Spleen (tissue), 11 donors: ENCODE results near the gene DNAJC1. TPM values are rescaled to one million over a fixed set of nuclear protein-coding genes. Genes with fewer than 3 reads are reported as not detected.

Experiments used
- DNase-seq: peaks from one replicate; pipeline ENCODE4 v3.0.0-alpha.2; 2020
- H3K27ac ChIP-seq, 8 donors: fragments of 200-600 bp; sonication (generic) in 7 of 8; 1 replicate in 4 of 8; 2 replicates in 4 of 8; pipeline versions ENCODE4 v1.5.0 to v1.8.0; 2016 to 2021; ENCODE audit warnings: inconsistent platforms in 4 of 8, mild to moderate bottlenecking in 4 of 8, moderate library complexity in 1 of 8
- H3K27me3 ChIP-seq, 7 donors: fragments of 200-600 bp; sonication (generic) in 6 of 7; replicated peaks in 1 of 7; 1 replicate in 4 of 7; 2 replicates in 3 of 7; pipeline versions ENCODE4 v1.5.0 to v1.8.0; 2016 to 2021; ENCODE audit warnings: inconsistent platforms in 3 of 7, mild to moderate bottlenecking in 1 of 7
- H3K36me3 ChIP-seq, 6 donors: fragments of 200-600 bp; sonication (generic) in 5 of 6; 1 replicate in 4 of 6; 2 replicates in 2 of 6; pipeline versions ENCODE4 v1.5.0 to v1.8.0; 2016 to 2021; ENCODE audit warnings: inconsistent platforms in 2 of 6
- H3K4me1 ChIP-seq, 6 donors: fragments of 200-600 bp; sonication (generic) in 5 of 6; 1 replicate in 3 of 6; 2 replicates in 3 of 6; pipeline versions ENCODE4 v1.5.0 to v1.8.0; 2016 to 2021; ENCODE audit warnings: inconsistent platforms in 3 of 6
- H3K4me3 ChIP-seq, 8 donors: fragments of 200-600 bp; sonication (generic) in 7 of 8; 1 replicate in 4 of 8; 2 replicates in 4 of 8; pipeline versions ENCODE4 v1.5.0 to v1.8.0; 2016 to 2021; ENCODE audit warnings: inconsistent platforms in 4 of 8, mild to moderate bottlenecking in 4 of 8, moderate library complexity in 2 of 8
- H3K9me3 ChIP-seq, 8 donors: fragments of 200-600 bp; sonication (generic) in 7 of 8; 1 replicate in 4 of 8; 2 replicates in 4 of 8; pipeline versions ENCODE4 v1.5.0 to v1.8.0; 2016 to 2021; ENCODE audit warnings: inconsistent platforms in 4 of 8
- POLR2A ChIP-seq, 3 donors: fragments of 450-650 bp; IDR thresholded peaks; one replicate each; pipeline ENCODE4 v1.5.1; 2017; ENCODE audit warnings: antibody characterized with exemption in 3 of 3, mild to moderate bottlenecking in 1 of 3
- POLR2AphosphoS5 ChIP-seq, 3 donors: sonication (generic); formaldehyde crosslinking; IDR thresholded peaks; one replicate each; pipeline ENCODE4 v1.5.1; 2017; ENCODE audit warnings: antibody characterized with exemption in 3 of 3
- WGBS, 5 donors: extraction: QIAGEN DNeasy Blood & Tissue Kit in 3 of 5; methylation state at CpG; one replicate each; pipeline versions ENCODE4 v1.1.5 to v1.1.7; 2013 to 2018; 5-methylcytosine and 5-hydroxymethylcytosine counted together
- intact Hi-C: fragments of 100-400 bp; cut with DNase I; formaldehyde crosslinking; loops from one replicate; pipeline ENCODE4 v1.15.0; 2023; ENCODE audit warnings: low total_unique reads
- polyA plus RNA-seq, 3 donors: library from polyadenylated mRNA; stranded (reverse); fragments of 200-250 nt; gene quantifications; one replicate each; pipeline ENCODE4 v1.2.1, GENCODE V29; 2013
- total RNA-seq, 7 donors: library from RNA; depleted of rRNA in 3 of 7; stranded (reverse); fragments of >200 nt in 3 of 7; fragmentation: NEBNext Ultra II Directional in 4 of 7; extraction: Animal tissue kit (Norgen Biotek cat#: 25700) in 4 of 7; gene quantifications; one replicate each; pipeline versions ENCODE4 v1.1.0 to v1.2.1, GENCODE V29; 2016 to 2021
- TF ChIP-seq, protein P1 (sequence below), 11 experiments: fragments of 200-600 bp in 7 of 11; fragments of 450-650 bp in 4 of 11; sonication (generic) in 4 of 11; IDR thresholded peaks in 8 of 11; conservative IDR thresholded peaks in 3 of 11; 1 replicate in 7 of 11; 2 replicates in 4 of 11; pipeline versions ENCODE4 v1.4.0 to v1.8.0; 2016 to 2021; ENCODE audit warnings: antibody characterized with exemption in 11 of 11, inconsistent platforms in 4 of 11, mild to moderate bottlenecking in 1 of 11
- donor health status: healthy with polysubstance abuse.
- donor health status: DM: no; HTN: no; CAD: no; lungs with moderate emphysema.
- donor health status: DM: no; HTN: no; CAD: no.
- donor health status: Bipolar disorder and iron deficiency.
- donor health status: healthy.
- donor health status: DM: no; HTN: no; CAD: no.
- donor health status: DM: yes; HTN: yes; CAD: no.

The DNAJC1 gene
- total and polyA plus RNA-seq, 10 donors, result 8.1 to 96.4 (median 22.5) TPM

DNA sequence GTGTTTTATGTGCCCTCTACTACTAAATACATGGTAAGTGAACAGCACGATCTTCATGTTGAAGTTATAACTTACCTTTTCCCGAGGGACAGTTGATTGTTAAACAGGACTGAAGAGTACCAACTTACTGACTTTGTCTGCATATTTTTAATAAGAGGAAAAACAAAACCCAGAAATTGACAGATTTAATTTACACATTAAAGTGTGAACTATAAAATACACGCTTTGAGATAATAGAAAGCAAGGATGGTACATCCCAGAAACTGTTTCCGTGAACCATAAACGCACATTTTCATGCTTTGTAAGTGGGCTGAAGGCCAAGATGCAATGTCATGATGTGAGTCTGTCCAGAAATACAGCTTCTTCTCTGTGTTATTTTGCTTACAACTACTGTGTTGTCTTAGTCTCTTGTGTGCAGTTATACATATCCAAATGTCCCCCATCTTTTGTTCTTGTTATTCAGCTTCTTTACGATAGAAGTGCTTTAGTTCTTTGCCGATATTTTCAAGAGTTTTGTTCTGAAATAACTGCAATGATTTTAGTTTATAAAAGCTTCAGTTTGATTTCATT is 279.4 kb downstream of the DNAJC1 start:
- intact Hi-C loops, result no loop called here
- H3K27ac ChIP-seq, result no peak overlapping the region
- TF ChIP-seq, protein P1, sequence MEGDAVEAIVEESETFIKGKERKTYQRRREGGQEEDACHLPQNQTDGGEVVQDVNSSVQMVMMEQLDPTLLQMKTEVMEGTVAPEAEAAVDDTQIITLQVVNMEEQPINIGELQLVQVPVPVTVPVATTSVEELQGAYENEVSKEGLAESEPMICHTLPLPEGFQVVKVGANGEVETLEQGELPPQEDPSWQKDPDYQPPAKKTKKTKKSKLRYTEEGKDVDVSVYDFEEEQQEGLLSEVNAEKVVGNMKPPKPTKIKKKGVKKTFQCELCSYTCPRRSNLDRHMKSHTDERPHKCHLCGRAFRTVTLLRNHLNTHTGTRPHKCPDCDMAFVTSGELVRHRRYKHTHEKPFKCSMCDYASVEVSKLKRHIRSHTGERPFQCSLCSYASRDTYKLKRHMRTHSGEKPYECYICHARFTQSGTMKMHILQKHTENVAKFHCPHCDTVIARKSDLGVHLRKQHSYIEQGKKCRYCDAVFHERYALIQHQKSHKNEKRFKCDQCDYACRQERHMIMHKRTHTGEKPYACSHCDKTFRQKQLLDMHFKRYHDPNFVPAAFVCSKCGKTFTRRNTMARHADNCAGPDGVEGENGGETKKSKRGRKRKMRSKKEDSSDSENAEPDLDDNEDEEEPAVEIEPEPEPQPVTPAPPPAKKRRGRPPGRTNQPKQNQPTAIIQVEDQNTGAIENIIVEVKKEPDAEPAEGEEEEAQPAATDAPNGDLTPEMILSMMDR (IDR thresholded peaks at IDR 0.05 in 8 of 11, conservative IDR thresholded peaks at IDR 0.05 in 3 of 11), result no peak
- TF ChIP-seq POLR2AphosphoS5 (IDR thresholded peaks at IDR 0.05), result no peak
- TF ChIP-seq POLR2A (IDR thresholded peaks at IDR 0.05), result no peak
- H3K4me3 ChIP-seq, result no peak overlapping the region
- no peaks in the 10 kb centered on the region for H3K9me3 ChIP-seq
- peaks cover 0 to 51% (median 0%) of the 10 kb centered on the region in 6 donors for H3K36me3 ChIP-seq
- H3K27me3 ChIP-seq, result no peaks in the 10 kb centered on the region
- DNase-seq, result no peak
- peaks cover 0 to 29% (median 15%) of the 10 kb centered on the region in 6 donors for H3K4me1 ChIP-seq
- WGBS, 5 donors, result 67 to 81% (median 74%) methylated on average over 7 of the region's 7 CpGs

DNA sequence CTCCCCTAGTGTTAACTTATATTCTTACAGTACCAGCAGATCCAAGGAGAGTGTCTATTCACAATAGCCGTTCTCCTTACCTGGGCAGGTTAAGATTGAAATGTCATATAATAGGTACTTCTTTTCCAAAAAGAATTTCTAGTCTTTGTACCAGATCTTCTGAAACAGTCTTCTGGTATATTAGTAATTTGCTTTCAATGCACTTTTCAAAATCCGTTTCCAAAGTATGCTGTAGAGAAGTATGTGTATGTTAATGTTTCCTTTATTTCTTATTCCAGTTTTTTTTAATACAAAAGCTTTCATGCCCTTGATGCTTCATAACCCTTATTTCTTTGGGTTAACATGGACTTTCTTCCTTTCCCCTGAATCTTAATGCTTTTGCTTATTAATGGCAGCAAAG is 281.3 kb downstream of the DNAJC1 start:
- intact Hi-C loops, result no loop called here
- Histone ChIP-seq H3K4me3 (no peak overlapping the region), H3K36me3 (peaks cover 0 to 41% (median 0%) of the 10 kb centered on the region in 6 donors), H3K27ac (no peak overlapping the region), H3K4me1 (peaks cover 0 to 20% (median 15%) of the 10 kb centered on the region in 6 donors), H3K27me3 (no peaks in the 10 kb centered on the region), H3K9me3 (no peaks in the 10 kb centered on the region)
- WGBS, 5 donors, result 94 to 99% (median 97%) methylated on average over 2 of the region's 2 CpGs
- DNase-seq, result no peak
- TF ChIP-seq POLR2A (IDR thresholded peaks at IDR 0.05), result no peak
- TF ChIP-seq POLR2AphosphoS5 (IDR thresholded peaks at IDR 0.05), result no peak
- TF ChIP-seq, protein P1 (IDR thresholded peaks at IDR 0.05 in 8 of 11, conservative IDR thresholded peaks at IDR 0.05 in 3 of 11), result no peak

DNA sequence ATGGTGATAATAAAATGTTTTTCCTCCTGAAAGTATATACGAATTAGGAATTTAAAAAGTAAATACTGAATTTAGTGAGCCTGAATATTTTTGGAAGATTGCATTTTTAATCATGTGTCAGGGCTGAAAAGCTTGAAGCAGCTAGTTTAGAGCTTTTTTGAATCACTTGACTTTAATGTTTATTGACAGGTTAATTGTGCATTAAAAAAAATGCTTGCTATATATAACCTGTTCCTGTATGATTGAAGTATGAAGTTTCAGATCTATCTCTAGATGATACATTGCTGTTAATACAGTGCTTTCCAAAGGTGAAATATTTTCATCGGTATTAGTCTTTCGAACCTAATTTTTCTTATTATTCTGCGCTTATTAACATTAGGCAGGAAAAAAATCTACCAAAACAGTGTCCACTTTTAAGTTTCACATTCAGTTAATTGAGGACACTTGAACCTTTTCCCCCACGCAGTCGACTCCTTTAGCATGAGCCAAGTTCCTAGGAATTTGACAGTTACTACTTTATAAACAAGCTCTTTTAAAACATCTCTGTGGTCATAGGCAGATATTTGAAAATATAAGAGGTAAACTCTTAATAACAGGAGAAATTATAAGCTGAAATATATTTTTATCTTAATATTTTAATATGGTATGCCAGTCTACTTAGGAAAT is 282.4 kb downstream of the DNAJC1 start:
- no peaks in the 10 kb centered on the region for H3K27me3 ChIP-seq
- TF ChIP-seq POLR2A (IDR thresholded peaks at IDR 0.05) (no peak), POLR2AphosphoS5 (IDR thresholded peaks at IDR 0.05) (no peak)
- TF ChIP-seq, protein P1 (IDR thresholded peaks at IDR 0.05 in 8 of 11, conservative IDR thresholded peaks at IDR 0.05 in 3 of 11), result no peak
- peaks cover 0 to 38% (median 0%) of the 10 kb centered on the region in 6 donors for H3K36me3 ChIP-seq
- H3K4me1 ChIP-seq, result peaks cover 0 to 18% (median 14%) of the 10 kb centered on the region in 6 donors
- H3K27ac ChIP-seq, result no peak overlapping the region
- 82 to 88% (median 87%) methylated on average over 6 of the region's 6 CpGs for WGBS, 5 donors
- H3K4me3 ChIP-seq, result no peak overlapping the region
- DNase-seq, result no peak
- intact Hi-C loops, result no loop called here
- H3K9me3 ChIP-seq, result no peaks in the 10 kb centered on the region

DNA sequence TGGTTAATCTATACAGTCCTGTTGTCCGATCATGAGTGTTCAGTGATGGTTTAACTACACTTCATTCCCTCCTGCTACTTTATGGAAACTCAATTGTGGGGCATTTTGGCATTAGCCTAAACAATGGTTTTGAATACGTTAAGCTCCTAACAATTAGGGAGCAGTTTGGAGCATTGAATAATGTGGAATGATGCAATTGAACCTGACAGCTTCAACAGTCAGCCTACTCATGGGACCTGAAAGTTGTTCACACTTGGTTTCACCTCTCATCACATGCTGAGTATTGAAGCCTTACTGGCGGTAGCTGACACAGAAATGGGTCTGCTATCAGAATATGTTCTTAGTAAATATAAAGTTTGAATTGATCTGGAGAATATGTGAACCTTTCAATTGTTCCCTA is 283.4 kb downstream of the DNAJC1 start:
- TF ChIP-seq, protein P1 (IDR thresholded peaks at IDR 0.05 in 8 of 11, conservative IDR thresholded peaks at IDR 0.05 in 3 of 11), result no peak
- TF ChIP-seq POLR2A (IDR thresholded peaks at IDR 0.05), result no peak
- no peak for TF ChIP-seq POLR2AphosphoS5 (IDR thresholded peaks at IDR 0.05)
- H3K4me3 ChIP-seq, result no peak overlapping the region
- H3K4me1 ChIP-seq, result peaks cover 0 to 16% (median 12%) of the 10 kb centered on the region in 6 donors
- intact Hi-C loops, result no loop called here
- H3K9me3 ChIP-seq, result no peaks in the 10 kb centered on the region
- peaks cover 0 to 46% (median 1%) of the 10 kb centered on the region in 6 donors for H3K36me3 ChIP-seq
- H3K27me3 ChIP-seq, result no peaks in the 10 kb centered on the region
- H3K27ac ChIP-seq, result no peak overlapping the region
- DNase-seq, result no peak
- WGBS, 5 donors, result 89 to 97% (median 93%) methylated on average over 3 of the region's 3 CpGs
